K562 (cell line): ENCODE measurements around the gene PRKRIP1. TPM values are rescaled to one million over a fixed set of nuclear protein-coding genes. Genes with fewer than 3 reads are reported as not detected.
A peak's percentile ranks its signal among the peaks of the same experiment; 100 is the strongest.

Experiments used
- CBX5 ChIP-seq: IDR thresholded peaks from 2 replicates; pipeline ENCODE4 v1.6.1; 2014; ENCODE audit warnings: low read depth, borderline replicate concordance
- FOXK1 ChIP-seq: sonication (generic); formaldehyde crosslinking; IDR thresholded peaks from 2 replicates; pipeline ENCODE4 v1.8.0; 2022; ENCODE audit warnings: missing genetic modification reagents, mild to moderate bottlenecking, borderline replicate concordance
- HDAC2 ChIP-seq: fragments of 450-650 bp; IDR thresholded peaks from 2 replicates; pipeline ENCODE4 v1.6.1; 2016; ENCODE audit warnings: mild to moderate bottlenecking
- JUND ChIP-seq, 2 experiments: IDR thresholded peaks; 2 replicates in 1 of 2; 3 replicates in 1 of 2; pipeline ENCODE4 v1.6.1; 2011; ENCODE audit warnings: borderline replicate concordance in 2 of 2, low read depth in 2 of 2, low read length in 2 of 2, improper control_type of control experiment in 1 of 2, missing biosample characterization in 1 of 2, missing genetic modification characterization in 1 of 2, missing genetic modification reagents in 1 of 2
- MAFK ChIP-seq: IDR thresholded peaks from 2 replicates; pipeline ENCODE4 v1.6.1; 2011; ENCODE audit warnings: low read length, improper control_type of control experiment
- NR2F6 ChIP-seq: fragments of 450-650 bp; formaldehyde crosslinking; IDR thresholded peaks from 2 replicates; pipeline ENCODE4 v1.4.0; 2020; ENCODE audit warnings: mild to moderate bottlenecking
- PURB ChIP-seq: sonication (generic); formaldehyde crosslinking; IDR thresholded peaks from 2 replicates; pipeline ENCODE4 v1.9.0; 2021; ENCODE audit warnings: low read depth, mild to moderate bottlenecking, missing genetic modification reagents
- TBL1XR1 ChIP-seq, 2 experiments: IDR thresholded peaks; 2 replicates each; pipeline ENCODE4 v1.6.1; 2012; ENCODE audit warnings: improper control_type of control experiment in 2 of 2, low read length in 2 of 2, mild to moderate bottlenecking in 1 of 2
- THRA ChIP-seq: fragments of 450-650 bp; IDR thresholded peaks from 2 replicates; pipeline ENCODE4 v1.6.1; 2017; ENCODE audit warnings: mild to moderate bottlenecking, moderate library complexity
- ZNF324 ChIP-seq: fragments of 250-450 bp; sonication (Bioruptor Pico); IDR thresholded peaks from 2 replicates; pipeline ENCODE4 v1.4.0; 2020; ENCODE audit warnings: mild to moderate bottlenecking
- ZNF780A ChIP-seq: fragments of 250-450 bp; sonication (Bioruptor Pico); IDR thresholded peaks from 2 replicates; pipeline ENCODE4 v1.5.0; 2021; ENCODE audit warnings: mild to moderate bottlenecking
- polyA plus RNA-seq, 8 experiments: library from polyadenylated mRNA; depleted of rRNA in 4 of 8; stranded (reverse) in 5 of 8; unstranded in 3 of 8; fragments of >200 nt; fragmentation: Nextera tagmentation in 2 of 8; fragmentation: Illumina TruSeq in 1 of 8; extraction: Ambion mirVana in 2 of 8; extraction: Trizol in 1 of 8; gene quantifications; 2 replicates each; pipeline versions ENCODE4 v1.2.1 to v1.2.3, GENCODE V29; 2011 to 2014; ENCODE audit warnings: inconsistent platforms in 1 of 8, missing spikeins in 1 of 8
- total RNA-seq, 7 experiments: library from RNA; depleted of rRNA in 6 of 7; stranded (reverse); fragments of >200 nt in 6 of 7; fragmentation: Illumina TruSeq in 2 of 7; extraction: Trizol in 2 of 7; gene quantifications; 2 replicates each; pipeline versions ENCODE4 v1.2.1 to v1.2.3, GENCODE V29; 2011 to 2021; ENCODE audit warnings: low replicate concordance in 1 of 7
- TF ChIP-seq, protein P1 (sequence below), 2 experiments: fragments of 450-650 bp; IDR thresholded peaks; 2 replicates each; pipeline ENCODE4 v1.6.1; 2016; ENCODE audit warnings: mild to moderate bottlenecking in 2 of 2, borderline replicate concordance in 1 of 2, low read depth in 1 of 2, moderate library complexity in 1 of 2
- TF ChIP-seq, protein P2 (sequence below): fragments of 450-650 bp; IDR thresholded peaks from 2 replicates; pipeline ENCODE4 v1.6.1; 2016; ENCODE audit warnings: missing biosample characterization, missing genetic modification characterization
- TF ChIP-seq, protein P3 (sequence below): sonication (generic); formaldehyde crosslinking; IDR thresholded peaks from 2 replicates; pipeline ENCODE4 v1.4.0; 2020; ENCODE audit warnings: mild to moderate bottlenecking, missing genetic modification reagents

PRKRIP1 gene
- total and polyA plus RNA-seq, 9 of the 15 experiments (the other 6 are each of a cell fraction or from before 2014, with no cell fraction given) = 14.9 to 52.1 (median 19.8) TPM

DNA sequence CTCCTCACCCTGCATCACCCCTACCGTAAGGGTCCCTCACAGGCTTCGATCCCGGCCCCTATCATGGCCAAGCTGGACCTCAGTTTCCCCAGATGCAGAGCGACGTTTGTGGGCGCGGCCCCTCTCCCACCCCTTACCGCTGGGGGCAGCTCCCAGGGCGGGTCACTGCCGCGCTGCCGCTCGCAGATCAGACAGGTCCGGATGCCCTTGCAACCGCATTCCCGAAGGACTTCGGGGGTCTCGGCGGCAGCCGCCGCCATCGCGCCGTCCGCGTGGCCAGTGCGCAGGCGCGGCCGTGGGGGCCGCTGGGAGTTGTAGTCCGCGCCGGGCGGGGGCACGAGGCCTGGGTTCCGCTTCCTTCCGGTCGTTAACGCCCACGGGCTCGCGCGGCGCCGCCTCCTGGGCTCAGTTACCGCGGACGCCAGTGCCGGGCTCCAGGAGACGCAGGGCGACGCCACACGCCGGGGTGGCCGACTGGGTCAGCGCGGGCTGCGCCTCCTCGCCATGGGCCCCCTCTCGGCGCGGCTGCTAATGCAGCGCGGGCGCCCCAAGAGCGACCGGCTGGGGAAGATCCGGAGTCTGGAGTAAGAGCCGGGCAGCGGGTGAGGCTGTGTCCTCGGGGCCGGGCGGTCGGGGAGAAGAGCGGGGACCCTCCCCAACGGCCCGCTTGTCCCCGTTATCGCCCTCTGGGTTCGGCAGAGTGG lies 68.6 kb downstream of the PRKRIP1 start, which contains the start of the genes ALKBH4 and LRWD1 (continued):
- TF ChIP-seq, protein P1, sequence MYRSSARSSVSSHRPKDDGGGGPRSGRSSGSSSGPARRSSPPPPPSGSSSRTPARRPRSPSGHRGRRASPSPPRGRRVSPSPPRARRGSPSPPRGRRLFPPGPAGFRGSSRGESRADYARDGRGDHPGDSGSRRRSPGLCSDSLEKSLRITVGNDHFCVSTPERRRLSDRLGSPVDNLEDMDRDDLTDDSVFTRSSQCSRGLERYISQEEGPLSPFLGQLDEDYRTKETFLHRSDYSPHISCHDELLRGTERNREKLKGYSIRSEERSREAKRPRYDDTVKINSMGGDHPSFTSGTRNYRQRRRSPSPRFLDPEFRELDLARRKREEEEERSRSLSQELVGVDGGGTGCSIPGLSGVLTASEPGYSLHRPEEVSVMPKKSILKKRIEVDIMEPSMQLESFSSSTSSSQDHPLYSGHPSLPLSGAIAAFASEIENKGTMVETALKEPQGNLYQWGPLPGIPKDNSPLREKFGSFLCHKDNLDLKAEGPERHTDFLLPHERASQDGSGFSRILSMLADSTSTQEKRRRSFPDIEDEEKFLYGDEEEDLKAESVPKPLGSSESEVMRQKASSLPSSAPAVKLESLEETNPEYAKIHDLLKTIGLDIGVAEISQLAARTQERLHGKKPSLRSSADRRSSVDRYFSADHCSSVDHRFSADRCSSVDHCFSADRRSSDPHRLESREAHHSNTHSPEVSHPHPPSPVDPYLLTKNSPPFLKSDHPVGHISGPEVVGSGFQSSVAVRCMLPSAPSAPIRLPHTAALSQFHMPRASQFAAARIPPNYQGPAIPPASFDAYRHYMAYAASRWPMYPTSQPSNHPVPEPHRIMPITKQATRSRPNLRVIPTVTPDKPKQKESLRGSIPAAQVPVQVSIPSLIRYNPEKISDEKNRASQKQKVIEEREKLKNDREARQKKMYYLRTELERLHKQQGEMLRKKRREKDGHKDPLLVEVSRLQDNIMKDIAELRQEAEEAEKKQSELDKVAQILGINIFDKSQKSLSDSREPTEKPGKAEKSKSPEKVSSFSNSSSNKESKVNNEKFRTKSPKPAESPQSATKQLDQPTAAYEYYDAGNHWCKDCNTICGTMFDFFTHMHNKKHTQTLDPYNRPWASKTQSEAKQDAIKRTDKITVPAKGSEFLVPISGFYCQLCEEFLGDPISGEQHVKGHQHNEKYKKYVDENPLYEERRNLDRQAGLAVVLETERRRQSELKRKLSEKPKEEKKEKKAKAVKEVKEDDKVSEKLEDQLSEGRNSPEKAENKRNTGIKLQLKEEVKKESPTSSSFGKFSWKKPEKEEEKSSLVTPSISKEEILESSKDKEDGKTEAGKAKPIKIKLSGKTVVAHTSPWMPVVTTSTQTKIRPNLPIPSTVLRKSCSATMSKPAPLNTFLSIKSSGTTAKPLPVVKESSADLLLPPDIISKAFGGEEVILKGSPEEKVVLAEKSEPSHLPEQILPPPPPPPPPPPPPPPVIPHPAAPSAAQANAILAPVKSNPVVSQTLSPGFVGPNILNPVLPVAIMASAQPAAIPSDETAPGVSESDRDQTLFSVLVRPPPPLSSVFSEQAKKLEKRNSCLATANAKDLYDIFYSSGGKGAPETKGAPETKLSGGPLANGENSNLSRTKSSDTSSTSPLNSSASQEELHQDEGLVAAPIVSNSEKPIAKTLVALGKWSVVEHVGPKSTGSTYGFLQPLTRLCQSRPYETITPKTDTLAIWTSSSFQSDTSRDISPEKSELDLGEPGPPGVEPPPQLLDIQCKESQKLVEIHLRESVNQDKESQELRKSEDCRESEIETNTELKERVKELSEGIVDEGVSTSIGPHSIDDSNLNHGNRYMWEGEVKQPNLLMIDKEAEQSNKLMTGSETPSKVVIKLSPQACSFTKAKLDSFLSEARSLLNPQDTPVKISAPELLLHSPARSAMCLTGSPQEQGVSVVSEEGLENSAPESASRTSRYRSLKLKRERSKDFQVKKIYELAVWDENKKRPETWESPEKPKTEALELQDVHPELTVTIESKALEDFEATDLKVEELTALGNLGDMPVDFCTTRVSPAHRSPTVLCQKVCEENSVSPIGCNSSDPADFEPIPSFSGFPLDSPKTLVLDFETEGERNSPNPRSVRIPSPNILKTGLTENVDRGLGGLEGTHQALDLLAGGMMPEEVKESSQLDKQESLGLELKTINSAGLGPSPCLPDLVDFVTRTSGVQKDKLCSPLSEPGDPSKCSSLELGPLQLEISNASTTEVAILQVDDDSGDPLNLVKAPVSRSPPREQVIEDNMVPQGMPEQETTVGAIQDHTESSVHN (IDR thresholded peaks at IDR 0.05; ENCODE audit: borderline replicate concordance in 1 of 2, low read depth in 1 of 2) = no peak
- no peak for TF ChIP-seq MAFK
- TF ChIP-seq HDAC2 = 0 out of 2 replicates have a peak, but pooled peaks have one; percentile 35
- no peak for TF ChIP-seq FOXK1 (CRISPR knock-in tag)
- TF ChIP-seq, protein P2, sequence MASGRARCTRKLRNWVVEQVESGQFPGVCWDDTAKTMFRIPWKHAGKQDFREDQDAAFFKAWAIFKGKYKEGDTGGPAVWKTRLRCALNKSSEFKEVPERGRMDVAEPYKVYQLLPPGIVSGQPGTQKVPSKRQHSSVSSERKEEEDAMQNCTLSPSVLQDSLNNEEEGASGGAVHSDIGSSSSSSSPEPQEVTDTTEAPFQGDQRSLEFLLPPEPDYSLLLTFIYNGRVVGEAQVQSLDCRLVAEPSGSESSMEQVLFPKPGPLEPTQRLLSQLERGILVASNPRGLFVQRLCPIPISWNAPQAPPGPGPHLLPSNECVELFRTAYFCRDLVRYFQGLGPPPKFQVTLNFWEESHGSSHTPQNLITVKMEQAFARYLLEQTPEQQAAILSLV (tag) = no peak
- TF ChIP-seq ZNF780A (CRISPR knock-in tag) = no peak
- TF ChIP-seq JUND (IDR thresholded peaks at IDR 0.05; ENCODE audit: borderline replicate concordance, low read depth, low read length) = peak; percentile 59
- no peak; the same call in 2 of the 3 replicates for TF ChIP-seq JUND (tag; IDR thresholded peaks at IDR 0.05; ENCODE audit: borderline replicate concordance, low read depth, low read length)
- TF ChIP-seq, protein P3, sequence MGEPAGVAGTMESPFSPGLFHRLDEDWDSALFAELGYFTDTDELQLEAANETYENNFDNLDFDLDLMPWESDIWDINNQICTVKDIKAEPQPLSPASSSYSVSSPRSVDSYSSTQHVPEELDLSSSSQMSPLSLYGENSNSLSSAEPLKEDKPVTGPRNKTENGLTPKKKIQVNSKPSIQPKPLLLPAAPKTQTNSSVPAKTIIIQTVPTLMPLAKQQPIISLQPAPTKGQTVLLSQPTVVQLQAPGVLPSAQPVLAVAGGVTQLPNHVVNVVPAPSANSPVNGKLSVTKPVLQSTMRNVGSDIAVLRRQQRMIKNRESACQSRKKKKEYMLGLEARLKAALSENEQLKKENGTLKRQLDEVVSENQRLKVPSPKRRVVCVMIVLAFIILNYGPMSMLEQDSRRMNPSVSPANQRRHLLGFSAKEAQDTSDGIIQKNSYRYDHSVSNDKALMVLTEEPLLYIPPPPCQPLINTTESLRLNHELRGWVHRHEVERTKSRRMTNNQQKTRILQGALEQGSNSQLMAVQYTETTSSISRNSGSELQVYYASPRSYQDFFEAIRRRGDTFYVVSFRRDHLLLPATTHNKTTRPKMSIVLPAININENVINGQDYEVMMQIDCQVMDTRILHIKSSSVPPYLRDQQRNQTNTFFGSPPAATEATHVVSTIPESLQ (CRISPR knock-in tag) = peak; percentile 92
- TF ChIP-seq CBX5 = no peak
- 0 out of 2 replicates have a peak, but pooled peaks have one; percentile 18 for TF ChIP-seq NR2F6
- no peak; a peak in 1 of 4 replicates for TF ChIP-seq TBL1XR1 (IDR thresholded peaks at IDR 0.05; ENCODE audit: low read length in 2 of 2)
- no peak for TF ChIP-seq ZNF324
- no peak for TF ChIP-seq PURB (CRISPR knock-in tag)
- no peak for TF ChIP-seq THRA
